HCT116 (cell line): ENCODE measurements around the gene RALB. TPM values are rescaled to one million over a fixed set of nuclear protein-coding genes. Genes with fewer than 3 reads are reported as not detected.

Experiments
- ATAC-seq: fragments of 200-7000 bp; cut with Tn5 transposase; 2 replicates; pipeline ENCODE4 v1.9.1; 2020; ENCODE audit warnings: mild to moderate bottlenecking, moderate library complexity
- BruUV-seq: library from RNA; stranded (reverse); fragments of 400-500 nt; replicated peaks from 2 replicates; lab custom pipeline; 2021; lab: Mats Ljungman, UMichigan
- CTCF ChIA-PET: fragments of 300-600 bp; sonication (Branson Sonifier 250); formaldehyde crosslinking; loops from one replicate; lab custom pipeline; 2021; ENCODE audit warnings: antibody characterized with exemption; lab: Charles Lee
- POLR2A ChIA-PET: fragments of 300-600, 350-600 bp; sonication (Branson Sonifier 250); formaldehyde crosslinking; loops from one replicate; lab custom pipeline; 2021; ENCODE audit warnings: antibody characterized with exemption; lab: Charles Lee
- RAD21 ChIA-PET, 2 experiments: fragments of 300-600 bp; sonication (Branson Sonifier 250); formaldehyde crosslinking; loops; one replicate each; lab custom pipeline; 2023; ENCODE audit warnings: low total read pairs in 2 of 2; ENCODE audit not compliant: uncharacterized antibody in 2 of 2, unreplicated experiment in 2 of 2, low non-redundant PET in 1 of 2; lab: Charles Lee
- DNase-seq: peaks from one replicate; pipeline ENCODE4 v3.0.0-alpha.2; 2010; ENCODE audit warnings: low read depth, low spot score
- H2AFZ ChIP-seq: fragments of 200-600 bp; shearing (Covaris generic), sonication (generic); 2 replicates; pipeline ENCODE4 v1.6.1; 2017; ENCODE audit warnings: low read depth, mixed run types, mixed read lengths, antibody characterized with exemption, low read length; ENCODE audit not compliant: poor library complexity, severe bottlenecking
- H3K27ac ChIP-seq: 2 replicates; pipeline ENCODE4 v1.5.1; 2012; ENCODE audit warnings: low read depth, low read length
- H3K27me3 ChIP-seq: fragments of 200-600 bp; sonication (generic); 2 replicates; pipeline ENCODE4 v1.6.1; 2016; ENCODE audit warnings: mixed run types, low read length, mixed read lengths; ENCODE audit not compliant: insufficient read depth
- H3K36me3 ChIP-seq, 2 experiments: fragments of 200-500 bp in 1 of 2; fragments of 200-600 bp in 1 of 2; sonication (Bioruptor generic) in 1 of 2; sonication (generic) in 1 of 2; 2 replicates each; pipeline versions ENCODE4 v1.5.1 to v1.6.1; 2014 to 2016; ENCODE audit warnings: low read length in 2 of 2, inconsistent platforms in 1 of 2, mixed read lengths in 1 of 2, mixed run types in 1 of 2; ENCODE audit not compliant: insufficient read depth in 2 of 2, control insufficient read depth in 1 of 2
- H3K4me1 ChIP-seq, 2 experiments: fragments of 200-600 bp in 1 of 2; sonication (generic) in 1 of 2; 2 replicates each; pipeline versions ENCODE4 v1.5.1 to v1.6.1; 2012 to 2017; ENCODE audit warnings: low read length in 2 of 2, inconsistent platforms in 1 of 2, mild to moderate bottlenecking in 1 of 2, mixed read lengths in 1 of 2, mixed run types in 1 of 2, moderate library complexity in 1 of 2; ENCODE audit not compliant: insufficient read depth in 2 of 2, control insufficient read depth in 1 of 2
- H3K4me2 ChIP-seq: fragments of 200-600 bp; sonication (generic); 2 replicates; pipeline ENCODE4 v1.6.1; 2017; ENCODE audit warnings: mixed run types, low read length, mixed read lengths
- H3K4me3 ChIP-seq, 2 experiments: fragments of 200-600 bp in 1 of 2; sonication (generic) in 1 of 2; replicated peaks in 1 of 2; 2 replicates each; pipeline ENCODE4 v1.5.1; 2011 to 2016; ENCODE audit warnings: low read length in 2 of 2, control low read depth in 1 of 2, low read depth in 1 of 2, mild to moderate bottlenecking in 1 of 2, mixed read lengths in 1 of 2, mixed run types in 1 of 2
- H3K79me2 ChIP-seq: fragments of 200-600 bp; sonication (generic); 2 replicates; pipeline ENCODE4 v1.6.1; 2017; ENCODE audit warnings: mild to moderate bottlenecking, mixed run types, low read length, moderate library complexity, mixed read lengths; ENCODE audit not compliant: insufficient read depth
- H3K9ac ChIP-seq: fragments of 200-600 bp; sonication (generic); 2 replicates; pipeline ENCODE4 v1.6.1; 2016; ENCODE audit warnings: low read length, mixed read lengths
- H3K9me2 ChIP-seq: fragments of 200-600 bp; sonication (generic), shearing (Covaris generic); 2 replicates; pipeline ENCODE4 v1.6.1; 2017; ENCODE audit warnings: mixed run types, mild to moderate bottlenecking, moderate library complexity; ENCODE audit not compliant: insufficient read depth
- H3K9me3 ChIP-seq, 2 experiments: fragments of 200-500 bp in 1 of 2; fragments of 200-600 bp in 1 of 2; sonication (Bioruptor generic) in 1 of 2; sonication (generic) in 1 of 2; 2 replicates each; pipeline ENCODE4 v1.6.1; 2014 to 2017; ENCODE audit warnings: low read length in 2 of 2, mixed read lengths in 2 of 2, inconsistent platforms in 1 of 2, low read depth in 1 of 2, mild to moderate bottlenecking in 1 of 2, mixed run types in 1 of 2, moderate library complexity in 1 of 2; ENCODE audit not compliant: control insufficient read depth in 1 of 2, insufficient read depth in 1 of 2
- H4K20me1 ChIP-seq: fragments of 200-600 bp; sonication (generic), shearing (Covaris generic); 2 replicates; pipeline ENCODE4 v1.6.1; 2017; ENCODE audit warnings: mixed run types, mild to moderate bottlenecking, moderate library complexity; ENCODE audit not compliant: insufficient read depth
- CEBPB ChIP-seq: IDR thresholded peaks from 2 replicates; pipeline ENCODE4 v1.6.1; 2012; ENCODE audit warnings: low read depth
- FOSL1 ChIP-seq: IDR thresholded peaks from 2 replicates; pipeline ENCODE4 v1.6.1; 2012; ENCODE audit warnings: low read depth
- RAD21 ChIP-seq: IDR thresholded peaks from 2 replicates; pipeline ENCODE4 v1.6.1; 2012; ENCODE audit warnings: low read depth, mild to moderate bottlenecking
- ZNF274 ChIP-seq: fragments of 200-500 bp; sonication (Bioruptor generic); IDR thresholded peaks from 2 replicates; pipeline ENCODE4 v1.6.1; 2014; ENCODE audit warnings: mild to moderate bottlenecking, low read depth, low read length, inconsistent platforms
- intact Hi-C: fragments of 100-400 bp; cut with micrococcal nuclease; formaldehyde crosslinking; loops from 2 replicates; pipeline ENCODE4 v1.10.0; 2022
- total RNA-seq: library from RNA; stranded (reverse); gene quantifications from one replicate; pipeline ENCODE4 v1.2.1, GENCODE V29; 2021; ENCODE audit not compliant: unreplicated experiment
- TF ChIP-seq, protein P1 (sequence below), 3 experiments: fragments of 200-600 bp in 1 of 3; sonication (generic) in 1 of 3; IDR thresholded peaks in 2 of 3; conservative IDR thresholded peaks in 1 of 3; 2 replicates each; pipeline ENCODE4 v1.5.1; 2012 to 2017; ENCODE audit warnings: low read depth in 2 of 3, low read length in 2 of 3, antibody characterized with exemption in 1 of 3, borderline replicate concordance in 1 of 3, control low read depth in 1 of 3, mild to moderate bottlenecking in 1 of 3, mixed read lengths in 1 of 3, mixed run types in 1 of 3, moderate library complexity in 1 of 3; ENCODE audit not compliant: insufficient read depth in 1 of 3

RALB gene
- total RNA-seq, 1 experiment from 2014 or later: 42.8 TPM

DNA sequence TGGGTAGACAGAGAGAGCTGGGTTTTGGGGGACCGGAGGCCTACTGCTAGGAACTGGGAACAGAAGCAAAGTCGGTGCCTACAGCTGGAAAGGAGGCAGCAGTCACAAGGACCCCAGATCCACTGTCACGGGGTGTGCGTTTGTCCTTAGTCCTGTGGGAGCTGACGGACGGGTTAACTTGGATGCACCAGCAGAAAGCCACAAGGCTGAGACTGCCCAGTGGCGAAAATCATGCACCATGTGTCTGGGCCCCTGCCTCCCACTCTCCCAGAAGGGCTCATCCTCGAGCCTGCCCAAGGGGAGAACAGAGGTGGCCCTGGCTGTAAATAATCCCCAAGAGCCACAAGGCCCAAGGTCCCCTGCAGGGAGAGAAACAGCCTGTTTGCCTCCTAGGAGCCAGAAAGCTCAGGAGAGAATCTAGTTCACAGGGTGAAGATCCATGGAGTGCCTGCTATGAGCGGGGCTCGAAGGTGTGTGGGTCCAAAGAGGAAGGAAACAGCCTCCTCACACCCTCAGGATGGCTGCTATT is 11.7 kb upstream of the RALB start (continued):
- TF ChIP-seq ZNF274 (no peak), RAD21 (no peak), CEBPB (no peak)

DNA sequence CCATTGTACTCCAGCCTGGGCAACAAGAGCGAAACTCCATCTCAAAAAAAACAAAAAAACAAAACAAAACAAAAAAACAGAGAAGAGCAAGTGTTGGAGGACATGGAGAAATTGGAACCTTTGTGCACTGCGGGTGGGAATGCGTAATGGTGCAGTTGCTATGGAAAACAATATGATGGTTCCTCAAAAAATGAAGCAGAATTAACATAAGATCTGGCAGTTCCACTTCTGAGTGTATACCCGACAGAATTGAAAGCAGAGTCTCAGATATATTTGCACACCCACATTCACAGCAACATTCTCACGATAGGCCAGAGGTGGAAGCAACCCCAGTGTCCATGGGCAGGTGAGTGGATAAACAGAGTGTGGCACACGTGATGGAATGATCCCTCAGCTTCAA is 11.0 kb upstream of the RALB start:
- no peaks in the 10 kb centered on the region for H4K20me1 ChIP-seq
- intact Hi-C loops: no loop called here
- CTCF ChIA-PET: no interaction called here

More for the DNA sequence above, 11.0 kb upstream of the RALB start:
- Histone ChIP-seq H3K27ac (no peak overlapping the region), H3K36me3 (no peaks in the 10 kb centered on the region), H3K9me3 (peaks cover 0 to 9% of the 10 kb centered on the region in 2 experiments; a peak in 1 of 4 replicates), H3K9ac (no peak overlapping the region), H3K27me3 (no peaks in the 10 kb centered on the region), H3K79me2 (no peaks in the 10 kb centered on the region), H3K9me2 (no peaks in the 10 kb centered on the region), H2AFZ (no peak overlapping the region), H3K4me2 (no peak overlapping the region), H3K4me1 (peaks cover 55 to 90% of the 10 kb centered on the region in 2 experiments), H3K4me3 (no peak overlapping the region)
- TF ChIP-seq, protein P1, sequence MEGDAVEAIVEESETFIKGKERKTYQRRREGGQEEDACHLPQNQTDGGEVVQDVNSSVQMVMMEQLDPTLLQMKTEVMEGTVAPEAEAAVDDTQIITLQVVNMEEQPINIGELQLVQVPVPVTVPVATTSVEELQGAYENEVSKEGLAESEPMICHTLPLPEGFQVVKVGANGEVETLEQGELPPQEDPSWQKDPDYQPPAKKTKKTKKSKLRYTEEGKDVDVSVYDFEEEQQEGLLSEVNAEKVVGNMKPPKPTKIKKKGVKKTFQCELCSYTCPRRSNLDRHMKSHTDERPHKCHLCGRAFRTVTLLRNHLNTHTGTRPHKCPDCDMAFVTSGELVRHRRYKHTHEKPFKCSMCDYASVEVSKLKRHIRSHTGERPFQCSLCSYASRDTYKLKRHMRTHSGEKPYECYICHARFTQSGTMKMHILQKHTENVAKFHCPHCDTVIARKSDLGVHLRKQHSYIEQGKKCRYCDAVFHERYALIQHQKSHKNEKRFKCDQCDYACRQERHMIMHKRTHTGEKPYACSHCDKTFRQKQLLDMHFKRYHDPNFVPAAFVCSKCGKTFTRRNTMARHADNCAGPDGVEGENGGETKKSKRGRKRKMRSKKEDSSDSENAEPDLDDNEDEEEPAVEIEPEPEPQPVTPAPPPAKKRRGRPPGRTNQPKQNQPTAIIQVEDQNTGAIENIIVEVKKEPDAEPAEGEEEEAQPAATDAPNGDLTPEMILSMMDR (IDR thresholded peaks at IDR 0.05 in 2 of 3, conservative IDR thresholded peaks at IDR 0.05 in 1 of 3; ENCODE audit: borderline replicate concordance in 1 of 3, insufficient read depth in 1 of 3, low read depth in 2 of 3, low read length in 2 of 3): no peak
- no peak for TF ChIP-seq FOSL1
- DNase-seq (no peak), ATAC-seq (no peak)
- POLR2A ChIA-PET: no interaction called here
- no TSS peak for BruUV-seq
- RAD21 ChIA-PET: no interaction called here
